Measurements from ENCODE around the gene LXN.

The LXN gene

DNA sequence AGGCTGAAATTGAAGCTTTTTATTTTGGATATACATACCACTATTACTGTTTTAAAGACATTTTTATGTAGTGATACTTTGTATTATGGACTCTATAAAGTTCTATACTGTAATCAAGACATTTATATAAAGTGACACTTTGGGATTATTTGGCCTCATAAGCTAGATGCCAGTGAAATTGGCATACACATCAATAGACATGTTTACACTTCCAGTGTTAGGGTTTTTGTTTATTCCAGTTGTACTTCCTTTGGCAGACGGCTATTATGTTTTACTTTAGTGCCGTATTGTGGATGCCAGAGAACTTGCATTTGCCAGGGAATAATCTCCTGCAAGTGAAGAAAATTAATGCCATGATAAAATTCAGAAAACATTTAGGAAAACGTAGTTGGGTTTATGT, 6.0 kb downstream of the LXN start:
- Histone ChIP-seq H3K9me3 (ENCODE audit: insufficient read depth, low read depth, low read length) (no peaks in the 10 kb centered on the region), H3K4me3 (ENCODE audit: low read length) (no peak overlapping the region), H3K9ac (ENCODE audit: low read depth, low read length) (no peak overlapping the region), H3K27ac (ENCODE audit: low read length) (no peak overlapping the region), H3K4me1 (ENCODE audit: insufficient read depth, low read length) (peaks cover 5% of the 10 kb centered on the region; the same call in 1 of the 2 replicates), H3K36me3 (ENCODE audit: insufficient read depth, low read depth, low read length) (peaks cover 74% of the 10 kb centered on the region), H3K27me3 (ENCODE audit: insufficient read depth, low read length) (no peaks in the 10 kb centered on the region)

DNA sequence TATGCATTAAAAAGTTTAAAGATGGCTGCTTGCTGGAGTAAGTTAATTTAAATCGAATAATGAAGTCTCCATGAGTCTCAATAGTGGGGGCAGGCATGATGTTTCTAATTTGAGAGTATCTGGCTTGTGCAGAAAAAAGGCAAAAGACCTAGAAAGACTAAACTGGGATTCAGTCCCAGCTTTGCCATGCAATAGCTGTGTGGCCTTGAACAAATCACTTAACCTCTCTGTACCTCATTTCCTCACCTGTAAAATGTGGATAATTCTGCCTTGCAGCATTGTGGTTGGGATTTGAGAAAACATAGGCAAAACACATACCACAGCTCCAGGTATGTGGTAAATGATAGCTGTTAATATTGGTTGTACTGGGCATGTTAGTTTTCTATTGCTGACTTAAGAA, 8.6 kb downstream of the LXN start:
- Histone ChIP-seq H3K4me1 (ENCODE audit: insufficient read depth, low read length) (no peaks in the 10 kb centered on the region), H3K36me3 (ENCODE audit: insufficient read depth, low read depth, low read length) (peaks cover 90% of the 10 kb centered on the region)

DNA sequence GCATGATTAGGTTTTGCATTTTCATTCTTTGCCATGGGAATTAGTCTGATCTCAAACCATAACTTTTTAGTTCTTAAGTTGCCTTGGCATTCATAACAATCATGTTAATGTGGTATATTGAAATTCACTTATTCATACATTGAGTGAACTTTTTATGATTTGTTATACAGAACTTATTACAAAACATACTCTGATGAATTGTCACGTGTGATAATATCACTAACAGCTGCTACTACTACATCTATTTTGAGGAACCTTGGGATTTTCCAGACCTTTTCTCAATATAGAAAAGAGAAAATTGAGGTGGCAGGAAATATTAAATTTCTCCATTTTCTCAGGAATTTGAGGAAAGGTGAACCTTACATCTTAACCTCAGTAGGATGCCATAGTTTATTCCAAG, 9.2 kb downstream of the LXN start:
- H3K9ac ChIP-seq (ENCODE audit: low read depth, low read length), result no peak overlapping the region
- no peaks in the 10 kb centered on the region for H3K9me3 ChIP-seq (ENCODE audit: insufficient read depth, low read depth, low read length)
- no peaks in the 10 kb centered on the region for H3K4me1 ChIP-seq (ENCODE audit: insufficient read depth, low read length)
- H3K36me3 ChIP-seq (ENCODE audit: insufficient read depth, low read depth, low read length), result peaks cover 94% of the 10 kb centered on the region
- no peaks in the 10 kb centered on the region for H3K27me3 ChIP-seq (ENCODE audit: insufficient read depth, low read length)
- no peak overlapping the region for H3K27ac ChIP-seq (ENCODE audit: low read length)
- no peak overlapping the region for H3K4me3 ChIP-seq (ENCODE audit: low read length)

More for the DNA sequence above, 8.6 kb downstream of the LXN start:
- Histone ChIP-seq H3K9me3 (ENCODE audit: insufficient read depth, low read depth, low read length) (no peaks in the 10 kb centered on the region), H3K27me3 (ENCODE audit: insufficient read depth, low read length) (no peaks in the 10 kb centered on the region), H3K4me3 (ENCODE audit: low read length) (no peak overlapping the region), H3K9ac (ENCODE audit: low read depth, low read length) (no peak overlapping the region), H3K27ac (ENCODE audit: low read length) (no peak overlapping the region)

DNA sequence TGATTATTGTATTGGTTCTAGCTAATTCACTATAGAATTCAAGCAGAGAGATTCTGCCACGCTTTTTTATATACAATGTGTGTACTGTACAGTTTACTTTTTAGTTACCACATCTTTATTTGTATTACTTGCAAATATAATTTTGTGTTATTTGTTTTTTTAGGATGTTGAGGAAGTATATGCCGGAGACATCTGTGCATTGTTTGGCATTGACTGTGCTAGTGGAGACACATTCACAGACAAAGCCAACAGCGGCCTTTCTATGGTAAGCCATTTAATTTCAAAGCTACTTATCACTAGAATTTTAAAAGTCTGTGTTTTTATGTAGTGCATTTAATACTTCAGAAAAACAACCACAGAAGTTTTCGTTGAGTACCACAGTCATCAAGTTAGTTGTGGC, 11.7 kb downstream of the LXN start:
- Histone ChIP-seq H3K4me3 (ENCODE audit: low read length) (no peak overlapping the region), H3K9ac (ENCODE audit: low read depth, low read length) (no peak overlapping the region), H3K36me3 (ENCODE audit: insufficient read depth, low read depth, low read length) (peaks cover 93% of the 10 kb centered on the region), H3K27ac (ENCODE audit: low read length) (no peak overlapping the region), H3K4me1 (ENCODE audit: insufficient read depth, low read length) (no peaks in the 10 kb centered on the region), H3K9me3 (ENCODE audit: insufficient read depth, low read depth, low read length) (no peaks in the 10 kb centered on the region), H3K27me3 (ENCODE audit: insufficient read depth, low read length) (no peaks in the 10 kb centered on the region)

DNA sequence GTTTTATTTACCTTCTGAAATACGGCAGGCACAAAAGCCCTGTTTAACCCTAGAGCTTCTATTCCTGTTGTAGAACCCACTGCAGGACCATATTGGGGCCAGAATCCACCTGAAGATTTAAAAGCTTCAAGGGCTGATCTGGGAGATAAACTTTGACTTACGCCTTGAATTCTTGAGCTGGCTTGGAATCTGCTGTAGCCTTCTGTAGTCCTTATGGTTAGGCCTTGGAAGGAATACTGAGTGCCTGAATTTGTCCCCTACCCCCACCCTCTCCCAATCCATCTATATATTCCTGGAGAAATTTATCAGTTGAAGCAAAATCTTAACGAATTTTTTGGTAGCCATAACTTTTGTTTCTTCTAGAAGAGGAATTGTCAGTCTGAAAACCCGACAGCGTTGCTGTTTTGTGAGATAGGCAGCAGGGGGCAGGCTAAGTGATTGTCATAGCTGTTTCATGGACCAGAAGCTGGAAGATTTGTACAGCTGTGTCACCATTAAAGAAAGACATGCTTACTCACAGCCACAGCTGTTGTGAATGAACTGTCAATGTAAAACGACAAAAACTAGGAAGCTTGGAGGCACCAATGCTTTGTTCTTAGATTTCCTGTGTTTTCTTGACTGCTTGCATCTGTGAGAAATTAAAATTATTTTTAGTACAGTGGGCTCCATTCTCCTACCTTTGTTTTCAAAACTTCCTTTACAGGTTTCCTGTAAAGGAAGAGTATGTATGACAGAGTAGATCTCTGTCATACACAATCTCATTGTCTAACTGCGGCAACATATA, 12.8 kb downstream of the LXN start:
- H3K4me3 ChIP-seq (ENCODE audit: low read length), result no peak overlapping the region
- no peaks in the 10 kb centered on the region for H3K9me3 ChIP-seq (ENCODE audit: insufficient read depth, low read depth, low read length)
- H3K4me1 ChIP-seq (ENCODE audit: insufficient read depth, low read length), result no peaks in the 10 kb centered on the region
- no peak overlapping the region for H3K27ac ChIP-seq (ENCODE audit: low read length)
- no peak overlapping the region for H3K9ac ChIP-seq (ENCODE audit: low read depth, low read length)
- H3K27me3 ChIP-seq (ENCODE audit: insufficient read depth, low read length), result no peaks in the 10 kb centered on the region
- peaks cover 91% of the 10 kb centered on the region for H3K36me3 ChIP-seq (ENCODE audit: insufficient read depth, low read depth, low read length)

DNA sequence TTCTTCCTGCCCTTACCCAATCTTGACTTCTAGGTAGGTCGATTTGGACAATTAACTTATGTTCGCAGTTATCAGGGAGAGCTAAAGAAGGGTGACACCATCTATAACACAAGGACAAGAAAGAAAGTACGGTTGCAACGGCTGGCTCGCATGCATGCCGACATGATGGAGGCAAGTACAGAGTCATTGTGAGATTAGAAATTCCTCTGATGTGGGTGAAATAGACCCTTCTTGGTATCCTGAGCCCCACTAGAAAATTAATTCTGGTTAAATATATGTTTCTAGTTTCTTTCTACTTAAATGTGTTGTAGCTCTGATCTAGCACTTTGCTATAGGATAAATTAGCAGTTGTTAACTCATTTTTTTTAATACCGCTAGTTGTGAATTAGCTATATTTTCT, 13.6 kb downstream of the LXN start:
- Histone ChIP-seq H3K27ac (ENCODE audit: low read length) (no peak overlapping the region), H3K9me3 (ENCODE audit: insufficient read depth, low read depth, low read length) (no peaks in the 10 kb centered on the region), H3K9ac (ENCODE audit: low read depth, low read length) (no peak overlapping the region), H3K4me1 (ENCODE audit: insufficient read depth, low read length) (no peaks in the 10 kb centered on the region), H3K4me3 (ENCODE audit: low read length) (no peak overlapping the region), H3K36me3 (ENCODE audit: insufficient read depth, low read depth, low read length) (peaks cover 91% of the 10 kb centered on the region), H3K27me3 (ENCODE audit: insufficient read depth, low read length) (no peaks in the 10 kb centered on the region)

DNA sequence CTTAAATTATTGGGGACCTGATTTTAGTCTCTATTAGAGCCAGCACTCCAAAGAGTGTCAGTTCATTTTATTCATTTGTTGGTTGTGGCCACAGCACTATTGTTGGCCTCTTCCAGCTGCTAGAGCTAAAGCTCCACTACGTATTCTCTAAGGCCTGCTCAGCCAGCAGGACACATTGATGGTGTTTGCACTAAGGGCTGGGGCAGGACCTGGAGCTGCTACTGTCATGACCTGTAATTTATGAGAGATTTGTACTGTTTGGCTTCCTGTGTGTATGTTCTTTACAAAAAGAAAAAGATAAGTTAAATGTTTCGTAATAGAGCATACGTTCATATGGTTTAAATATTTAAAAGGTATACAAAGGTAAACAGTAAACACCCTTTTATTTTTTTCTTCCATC, 20.0 kb downstream of the LXN start:
- no peak overlapping the region for H3K9ac ChIP-seq (ENCODE audit: low read depth, low read length)
- no peak overlapping the region for H3K4me3 ChIP-seq (ENCODE audit: low read length)
- no peaks in the 10 kb centered on the region for H3K27me3 ChIP-seq (ENCODE audit: insufficient read depth, low read length)
- no peaks in the 10 kb centered on the region for H3K4me1 ChIP-seq (ENCODE audit: insufficient read depth, low read length)
- H3K9me3 ChIP-seq (ENCODE audit: insufficient read depth, low read depth, low read length), result no peaks in the 10 kb centered on the region
- peaks cover 87% of the 10 kb centered on the region for H3K36me3 ChIP-seq (ENCODE audit: insufficient read depth, low read depth, low read length)
- no peak overlapping the region for H3K27ac ChIP-seq (ENCODE audit: low read length)

DNA sequence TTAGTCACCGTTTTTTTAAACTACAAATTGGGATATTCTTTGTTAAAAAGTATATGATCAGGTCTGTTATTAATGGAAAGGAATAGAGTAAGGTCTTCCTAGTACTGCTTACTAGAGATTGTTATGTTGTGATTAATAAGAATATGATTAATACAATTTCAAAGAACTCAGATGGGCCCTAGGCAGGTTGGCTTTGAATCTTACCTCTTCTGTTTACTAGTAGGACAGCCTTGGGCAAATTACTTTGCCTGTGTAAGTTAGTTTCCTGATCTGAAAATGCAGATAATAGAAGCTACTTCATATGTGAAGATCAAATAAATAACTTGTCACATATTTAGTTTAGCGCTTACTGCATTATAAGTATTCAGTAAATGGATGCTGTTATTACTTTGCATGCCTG, 21.3 kb downstream of the LXN start:
- Histone ChIP-seq H3K4me3 (ENCODE audit: low read length) (no peak overlapping the region), H3K27me3 (ENCODE audit: insufficient read depth, low read length) (no peaks in the 10 kb centered on the region), H3K36me3 (ENCODE audit: insufficient read depth, low read depth, low read length) (peaks cover 89% of the 10 kb centered on the region), H3K9ac (ENCODE audit: low read depth, low read length) (no peak overlapping the region), H3K4me1 (ENCODE audit: insufficient read depth, low read length) (no peaks in the 10 kb centered on the region), H3K27ac (ENCODE audit: low read length) (no peak overlapping the region), H3K9me3 (ENCODE audit: insufficient read depth, low read depth, low read length) (no peaks in the 10 kb centered on the region)

DNA sequence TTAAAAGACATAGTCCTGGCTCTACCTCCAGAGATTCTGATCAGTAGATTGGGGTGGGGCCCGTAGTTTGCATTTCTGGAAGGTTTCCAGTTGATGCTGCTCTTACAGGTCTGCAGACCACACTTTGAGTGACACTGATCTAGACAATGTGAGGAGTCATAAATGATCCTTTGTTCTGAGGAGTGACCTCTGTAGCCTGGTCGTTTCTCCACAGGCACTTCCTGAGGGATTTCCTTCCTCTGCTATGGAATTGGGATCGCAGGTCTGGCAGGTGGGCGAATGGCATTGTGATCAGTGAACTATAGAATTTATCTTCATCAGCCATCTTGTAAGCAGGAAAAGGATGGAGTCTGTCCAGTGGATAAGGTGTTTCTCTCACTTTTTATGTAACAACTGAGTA, 22.7 kb downstream of the LXN start:
- no peak overlapping the region for H3K9ac ChIP-seq (ENCODE audit: low read depth, low read length)
- H3K36me3 ChIP-seq (ENCODE audit: insufficient read depth, low read depth, low read length), result peaks cover 81% of the 10 kb centered on the region
- no peak overlapping the region for H3K4me3 ChIP-seq (ENCODE audit: low read length)
- H3K27ac ChIP-seq (ENCODE audit: low read length), result no peak overlapping the region
- H3K9me3 ChIP-seq (ENCODE audit: insufficient read depth, low read depth, low read length), result no peaks in the 10 kb centered on the region
- H3K27me3 ChIP-seq (ENCODE audit: insufficient read depth, low read length), result no peaks in the 10 kb centered on the region
- no peaks in the 10 kb centered on the region for H3K4me1 ChIP-seq (ENCODE audit: insufficient read depth, low read length)

DNA sequence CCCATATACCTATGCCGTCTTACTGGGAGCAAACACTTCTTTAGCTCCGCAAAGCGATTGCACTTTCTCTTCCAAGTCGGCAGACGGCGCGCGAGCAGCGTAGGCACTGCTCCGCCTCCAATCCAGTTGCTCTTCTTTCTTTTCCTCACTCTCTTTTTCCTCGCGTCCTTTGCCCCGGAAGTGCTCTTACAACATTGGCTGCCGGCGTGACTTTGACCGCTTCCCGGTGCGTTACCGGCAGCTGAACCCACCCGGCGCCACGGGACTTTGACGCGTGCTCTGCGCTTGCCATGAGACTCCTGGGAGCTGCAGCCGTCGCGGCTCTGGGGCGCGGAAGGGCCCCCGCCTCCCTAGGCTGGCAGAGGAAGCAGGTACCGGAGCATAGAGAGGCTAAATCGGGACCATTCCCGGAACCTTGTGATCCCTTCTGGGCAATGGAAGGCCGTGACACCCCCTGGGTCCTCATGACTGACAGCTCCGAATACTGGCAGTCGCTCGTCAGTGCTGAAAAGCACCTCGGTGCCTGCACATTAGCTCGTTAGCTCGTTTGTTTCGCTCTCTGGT, 28.0 kb downstream of the LXN start, which contains the start of gene GFM1:
TSS of gene GFM1 (plus strand) at position 183 of the 564 bp plus-strand sequence. CDS start at position 291, 108 bp downstream.
- H3K27ac ChIP-seq (ENCODE audit: low read length), result no peak within 1 kb of the TSS
- H3K4me3 ChIP-seq (ENCODE audit: low read length), result peak within 1 kb of the TSS; percentile 98
- H3K4me1 ChIP-seq (ENCODE audit: insufficient read depth, low read length), result no peaks in the 10 kb centered on the region
- H3K9me3 ChIP-seq (ENCODE audit: insufficient read depth, low read depth, low read length), result no peaks in the 10 kb centered on the region
- peak within 1 kb of the TSS; percentile 84 for H3K9ac ChIP-seq (ENCODE audit: low read depth, low read length)
- H3K36me3 ChIP-seq (ENCODE audit: insufficient read depth, low read depth, low read length), result peaks cover 33% of the 10 kb centered on the region; the same call in 1 of the 2 replicates
- H3K27me3 ChIP-seq (ENCODE audit: insufficient read depth, low read length), result no peaks in the 10 kb centered on the region

DNA sequence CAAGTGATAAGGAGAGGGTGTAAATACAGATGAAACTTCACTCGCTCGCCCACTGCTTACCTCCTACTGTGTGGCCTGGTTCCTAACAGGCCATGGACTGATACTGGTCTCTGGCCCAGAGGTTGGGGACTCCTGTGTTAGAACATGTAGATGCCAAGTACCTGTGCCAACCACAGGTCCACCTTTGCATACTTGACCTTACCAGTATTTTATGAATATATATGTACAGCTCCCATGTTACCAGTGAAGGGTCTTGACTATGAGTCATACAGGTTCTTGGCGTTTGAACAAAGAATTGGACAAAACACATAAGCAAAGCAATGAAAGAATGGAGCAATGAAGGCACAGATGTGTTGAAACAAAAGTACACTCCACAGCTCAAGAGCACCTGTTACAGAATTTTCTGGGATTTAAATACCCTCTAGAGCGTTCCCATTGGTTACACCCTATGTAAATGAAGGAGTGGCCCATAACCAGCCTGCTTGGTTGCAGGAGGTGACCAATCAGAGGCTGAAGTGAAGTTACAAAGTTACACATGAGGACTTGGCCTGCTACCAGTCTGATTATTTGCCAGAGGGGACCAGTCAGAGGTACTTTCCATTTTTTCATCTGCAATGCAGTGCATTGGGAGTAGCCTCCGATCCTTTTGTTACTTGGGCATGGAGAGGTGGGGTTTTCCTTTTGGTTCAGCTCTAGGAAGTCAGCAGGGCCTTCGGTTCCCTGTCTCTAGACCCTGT, 29.8 kb downstream of the LXN start:
- Histone ChIP-seq H3K9ac (ENCODE audit: low read depth, low read length) (no peak overlapping the region), H3K4me3 (ENCODE audit: low read length) (no peak overlapping the region), H3K27me3 (ENCODE audit: insufficient read depth, low read length) (no peaks in the 10 kb centered on the region), H3K4me1 (ENCODE audit: insufficient read depth, low read length) (no peaks in the 10 kb centered on the region), H3K9me3 (ENCODE audit: insufficient read depth, low read depth, low read length) (no peaks in the 10 kb centered on the region), H3K36me3 (ENCODE audit: insufficient read depth, low read depth, low read length) (peaks cover 18% of the 10 kb centered on the region; the same call in 1 of the 2 replicates), H3K27ac (ENCODE audit: low read length) (no peak overlapping the region)

Data from iPS-20b (cell line).